ENCODE data around the gene PRR14L. TPM values are rescaled to one million over a fixed set of nuclear protein-coding genes. Genes with fewer than 3 reads are reported as not detected.
A peak's percentile ranks its signal among the peaks of the same experiment; 100 is the strongest.

The PRR14L gene
- total and polyA plus RNA-seq, 2 of the 13 experiments (the other 11 are each of a cell fraction or from before 2014, with no cell fraction given) = 6.6 to 16.5 TPM

DNA sequence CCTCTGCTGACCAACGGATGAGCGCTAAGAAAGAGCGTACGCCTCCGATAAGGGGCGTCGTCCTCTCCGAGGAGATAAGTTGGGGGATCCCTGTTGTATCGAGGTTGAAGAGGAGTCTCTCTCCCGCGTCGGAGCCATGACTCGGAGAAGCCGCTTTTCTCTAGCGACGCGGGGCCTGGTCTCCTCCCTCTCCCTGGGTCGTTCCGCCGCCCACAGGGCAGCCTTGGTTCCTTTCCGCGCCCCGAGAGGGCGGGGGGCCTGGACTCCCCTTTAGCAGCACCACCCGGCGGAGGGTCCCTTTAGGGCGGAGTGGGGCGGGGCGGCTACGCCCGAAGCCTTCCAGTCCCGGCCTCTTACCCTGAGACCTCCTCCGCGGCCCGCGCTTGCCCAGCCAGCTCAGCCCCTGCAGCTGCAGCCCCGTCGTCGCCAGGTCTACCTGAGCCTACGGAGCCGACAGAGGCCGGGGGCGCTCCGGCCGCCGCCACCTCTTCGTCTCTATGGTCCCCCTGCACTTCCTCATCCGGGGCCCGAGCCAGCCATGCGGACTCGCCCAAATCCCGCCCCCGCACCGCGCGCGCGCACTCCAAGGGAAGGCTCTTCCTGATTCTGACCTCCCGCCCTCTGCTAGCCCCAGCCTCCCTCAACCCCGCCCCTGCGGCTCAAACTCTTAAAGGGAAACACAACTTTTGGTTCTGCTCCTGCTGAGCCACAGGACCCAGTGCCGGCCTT is at the start of gene PRR14L (continued):
- TF ChIP-seq, protein P1, sequence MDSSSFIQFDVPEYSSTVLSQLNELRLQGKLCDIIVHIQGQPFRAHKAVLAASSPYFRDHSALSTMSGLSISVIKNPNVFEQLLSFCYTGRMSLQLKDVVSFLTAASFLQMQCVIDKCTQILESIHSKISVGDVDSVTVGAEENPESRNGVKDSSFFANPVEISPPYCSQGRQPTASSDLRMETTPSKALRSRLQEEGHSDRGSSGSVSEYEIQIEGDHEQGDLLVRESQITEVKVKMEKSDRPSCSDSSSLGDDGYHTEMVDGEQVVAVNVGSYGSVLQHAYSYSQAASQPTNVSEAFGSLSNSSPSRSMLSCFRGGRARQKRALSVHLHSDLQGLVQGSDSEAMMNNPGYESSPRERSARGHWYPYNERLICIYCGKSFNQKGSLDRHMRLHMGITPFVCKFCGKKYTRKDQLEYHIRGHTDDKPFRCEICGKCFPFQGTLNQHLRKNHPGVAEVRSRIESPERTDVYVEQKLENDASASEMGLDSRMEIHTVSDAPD (CRISPR knock-in tag; IDR thresholded peaks at IDR 0.05) = no peak; the same call in 1 of the 2 replicates
- TF ChIP-seq PITX1 (CRISPR knock-in tag; IDR thresholded peaks at IDR 0.05) (peak; percentile 45), KAT2B (IDR thresholded peaks at IDR 0.05; ENCODE audit: borderline replicate concordance, low read depth, low read length) (no peak), NCOR1 (IDR thresholded peaks at IDR 0.05; ENCODE audit: borderline replicate concordance, low read length) (peak; percentile 48; the same call in 1 of the 2 replicates), ZNF558 (CRISPR knock-in tag; IDR thresholded peaks at IDR 0.05; ENCODE audit: borderline replicate concordance) (peak; percentile 9; the same call in 1 of the 2 replicates), ZNF274 (CRISPR knock-in tag; IDR thresholded peaks at IDR 0.05) (peak; percentile 87), KLF9 (CRISPR knock-in tag; IDR thresholded peaks at IDR 0.05; ENCODE audit: low read depth) (peak; percentile 36; the same call in 1 of the 2 replicates), HES4 (CRISPR knock-in tag; IDR thresholded peaks at IDR 0.05; ENCODE audit: borderline replicate concordance) (no peak), TARDBP (CRISPR knock-in tag; IDR thresholded peaks at IDR 0.05) (peak; percentile 90), ZNF883 (CRISPR knock-in tag; IDR thresholded peaks at IDR 0.05; ENCODE audit: not compliant biosample characterization) (peak; percentile 85), ZNF101 (CRISPR knock-in tag; IDR thresholded peaks at IDR 0.05; ENCODE audit: borderline replicate concordance, low read depth) (no peak), KAT7 (CRISPR knock-in tag; IDR thresholded peaks at IDR 0.05; ENCODE audit: borderline replicate concordance) (peak; percentile 78; the same call in 1 of the 2 replicates), HOXA3 (CRISPR knock-in tag; IDR thresholded peaks at IDR 0.05) (peak; percentile 80; the same call in 1 of the 2 replicates), CEBPB (IDR thresholded peaks at IDR 0.05; ENCODE audit: borderline replicate concordance, low read depth, low read length) (no peak), ZNF121 (CRISPR knock-in tag; IDR thresholded peaks at IDR 0.05) (no peak), KLF6 (CRISPR knock-in tag; IDR thresholded peaks at IDR 0.05) (peak; percentile 62; the same call in 1 of the 2 replicates), ZNF605 (CRISPR knock-in tag; IDR thresholded peaks at IDR 0.05) (peak; percentile 93), ZNF383 (CRISPR knock-in tag; IDR thresholded peaks at IDR 0.05; ENCODE audit: borderline replicate concordance) (no peak), SYNCRIP (IDR thresholded peaks at IDR 0.05; ENCODE audit: insufficient read depth, low read depth, low read length) (no peak), ZNF772 (CRISPR knock-in tag; IDR thresholded peaks at IDR 0.05) (peak; percentile 90), ZNF777 (CRISPR knock-in tag; IDR thresholded peaks at IDR 0.05) (0 out of 2 replicates have a peak, but pooled peaks have one; percentile 49)
- TF ChIP-seq, protein P2, sequence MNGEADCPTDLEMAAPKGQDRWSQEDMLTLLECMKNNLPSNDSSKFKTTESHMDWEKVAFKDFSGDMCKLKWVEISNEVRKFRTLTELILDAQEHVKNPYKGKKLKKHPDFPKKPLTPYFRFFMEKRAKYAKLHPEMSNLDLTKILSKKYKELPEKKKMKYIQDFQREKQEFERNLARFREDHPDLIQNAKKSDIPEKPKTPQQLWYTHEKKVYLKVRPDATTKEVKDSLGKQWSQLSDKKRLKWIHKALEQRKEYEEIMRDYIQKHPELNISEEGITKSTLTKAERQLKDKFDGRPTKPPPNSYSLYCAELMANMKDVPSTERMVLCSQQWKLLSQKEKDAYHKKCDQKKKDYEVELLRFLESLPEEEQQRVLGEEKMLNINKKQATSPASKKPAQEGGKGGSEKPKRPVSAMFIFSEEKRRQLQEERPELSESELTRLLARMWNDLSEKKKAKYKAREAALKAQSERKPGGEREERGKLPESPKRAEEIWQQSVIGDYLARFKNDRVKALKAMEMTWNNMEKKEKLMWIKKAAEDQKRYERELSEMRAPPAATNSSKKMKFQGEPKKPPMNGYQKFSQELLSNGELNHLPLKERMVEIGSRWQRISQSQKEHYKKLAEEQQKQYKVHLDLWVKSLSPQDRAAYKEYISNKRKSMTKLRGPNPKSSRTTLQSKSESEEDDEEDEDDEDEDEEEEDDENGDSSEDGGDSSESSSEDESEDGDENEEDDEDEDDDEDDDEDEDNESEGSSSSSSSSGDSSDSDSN (CRISPR knock-in tag; IDR thresholded peaks at IDR 0.05) = peak; percentile 95
- TF ChIP-seq, protein P3, sequence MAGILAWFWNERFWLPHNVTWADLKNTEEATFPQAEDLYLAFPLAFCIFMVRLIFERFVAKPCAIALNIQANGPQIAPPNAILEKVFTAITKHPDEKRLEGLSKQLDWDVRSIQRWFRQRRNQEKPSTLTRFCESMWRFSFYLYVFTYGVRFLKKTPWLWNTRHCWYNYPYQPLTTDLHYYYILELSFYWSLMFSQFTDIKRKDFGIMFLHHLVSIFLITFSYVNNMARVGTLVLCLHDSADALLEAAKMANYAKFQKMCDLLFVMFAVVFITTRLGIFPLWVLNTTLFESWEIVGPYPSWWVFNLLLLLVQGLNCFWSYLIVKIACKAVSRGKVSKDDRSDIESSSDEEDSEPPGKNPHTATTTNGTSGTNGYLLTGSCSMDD (CRISPR knock-in tag; IDR thresholded peaks at IDR 0.05) = no peak
- TF ChIP-seq, protein P4, sequence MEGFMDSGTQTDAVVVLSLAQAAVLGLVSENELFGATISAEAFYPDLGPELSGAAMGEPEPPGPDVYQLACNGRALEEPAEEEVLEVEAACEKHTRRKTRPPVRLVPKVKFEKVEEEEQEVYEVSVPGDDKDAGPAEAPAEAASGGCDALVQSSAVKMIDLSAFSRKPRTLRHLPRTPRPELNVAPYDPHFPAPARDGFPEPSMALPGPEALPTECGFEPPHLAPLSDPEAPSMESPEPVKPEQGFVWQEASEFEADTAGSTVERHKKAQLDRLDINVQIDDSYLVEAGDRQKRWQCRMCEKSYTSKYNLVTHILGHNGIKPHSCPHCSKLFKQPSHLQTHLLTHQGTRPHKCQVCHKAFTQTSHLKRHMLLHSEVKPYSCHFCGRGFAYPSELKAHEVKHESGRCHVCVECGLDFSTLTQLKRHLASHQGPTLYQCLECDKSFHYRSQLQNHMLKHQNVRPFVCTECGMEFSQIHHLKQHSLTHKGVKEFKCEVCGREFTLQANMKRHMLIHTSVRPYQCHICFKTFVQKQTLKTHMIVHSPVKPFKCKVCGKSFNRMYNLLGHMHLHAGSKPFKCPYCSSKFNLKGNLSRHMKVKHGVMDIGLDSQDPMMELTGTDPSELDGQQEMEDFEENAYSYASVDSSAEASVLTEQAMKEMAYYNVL (CRISPR knock-in tag; IDR thresholded peaks at IDR 0.05; ENCODE audit: borderline replicate concordance) = 0 out of 2 replicates have a peak, but pooled peaks have one; percentile 37

Data from HepG2 (cell line).